GM12892 (cell line): ENCODE measurements around the gene UQCC3.

Experiments used
- POLR2A ChIP-seq: IDR thresholded peaks from 2 replicates; pipeline ENCODE4 v1.6.1; 2011; ENCODE audit warnings: low read depth, low read length, control low read depth
- POLR2AphosphoS5 ChIP-seq: IDR thresholded peaks from 2 replicates; pipeline ENCODE4 v1.6.1; 2011; ENCODE audit warnings: low read depth, low read length, control low read depth

DNA sequence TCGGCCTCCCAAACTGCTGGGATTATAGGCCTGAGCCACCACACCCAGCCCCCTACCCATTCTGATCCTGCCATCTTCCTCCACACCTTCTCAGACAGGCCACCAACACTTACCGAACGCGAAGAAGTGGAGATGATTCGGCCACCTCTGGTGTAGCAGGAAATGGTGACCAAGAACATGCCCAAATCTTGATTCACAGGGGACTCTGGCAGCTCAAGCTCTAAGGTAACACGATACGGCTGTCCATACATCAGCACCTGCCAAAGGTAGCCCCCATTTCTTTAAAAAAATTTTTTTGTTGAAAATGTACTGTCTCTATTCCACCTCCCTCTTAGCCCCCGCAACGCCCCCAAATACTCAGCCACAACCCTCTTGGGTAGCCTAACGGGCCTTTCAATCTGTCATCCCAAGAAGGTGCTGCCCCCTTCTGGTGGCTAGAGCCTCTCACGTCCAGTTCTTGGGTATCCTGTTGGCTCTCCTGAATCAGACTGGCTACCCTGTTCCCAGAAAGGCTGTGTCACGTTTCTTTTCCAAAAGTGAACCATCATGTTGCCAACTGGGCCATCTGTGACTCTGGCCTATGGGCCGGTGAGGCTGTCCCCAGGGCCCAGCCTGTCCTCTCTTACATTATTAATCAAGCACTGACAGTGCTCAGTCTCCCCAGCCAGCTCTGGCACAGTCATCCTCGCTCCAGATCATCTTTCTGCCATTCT, 23.1 kb downstream of the UQCC3 start:
- TF ChIP-seq POLR2AphosphoS5 (no peak), POLR2A (no peak)
